GM12891 (cell line): ENCODE results near the gene AGBL1.

Experiments
- SPI1 ChIP-seq: IDR thresholded peaks from 2 replicates; pipeline ENCODE4 v1.6.1; 2011; ENCODE audit warnings: low read depth, low read length, control low read depth
- TAF1 ChIP-seq: IDR thresholded peaks from 2 replicates; pipeline ENCODE4 v1.6.1; 2011; ENCODE audit warnings: low read depth, low read length, control low read depth

- TF ChIP-seq SPI1 (no peak), TAF1 (no peak)
Observed at GRCh38 chr15:86059851-86060250, 19.8 kb upstream of the AGBL1 start.
